Body of pancreas (tissue), 4 donors: Measurements from ENCODE around the gene FGF14. TPM values are rescaled to one million over a fixed set of nuclear protein-coding genes. Genes with fewer than 3 reads are reported as not detected.
A peak's percentile ranks its signal among the peaks of the same experiment; 100 is the strongest.

Experiments
- ATAC-seq: fragments of 150-250 bp; one replicate; pipeline ENCODE4 v1.9.1; 2016
- DNase-seq, 4 donors: peaks; one replicate each; pipeline ENCODE4 v3.0.0-alpha.2; 2019
- H3K27ac ChIP-seq, 4 donors: fragments of 200-600 bp; sonication (generic); 1 replicate in 3 of 4; 2 replicates in 1 of 4; pipeline versions ENCODE4 v1.5.1 to v1.6.1; 2016 to 2019; ENCODE audit warnings: mild to moderate bottlenecking in 1 of 4, mixed read lengths in 1 of 4, moderate library complexity in 1 of 4
- H3K27me3 ChIP-seq, 2 donors: fragments of 200-600 bp; sonication (generic); one replicate each; pipeline ENCODE4 v1.6.0; 2016; ENCODE audit warnings: mild to moderate bottlenecking in 1 of 2
- H3K36me3 ChIP-seq, 2 donors: fragments of 200-600 bp; sonication (generic); replicated peaks in 1 of 2; 2 replicates each; pipeline ENCODE4 v1.5.1; 2016; ENCODE audit warnings: low read depth in 2 of 2; ENCODE audit not compliant: insufficient read depth in 1 of 2
- H3K4me1 ChIP-seq: fragments of 200-600 bp; sonication (generic); one replicate; pipeline ENCODE4 v1.6.0; 2016
- H3K4me3 ChIP-seq, 2 donors: fragments of 200-600 bp; sonication (generic); 1 replicate in 1 of 2; 2 replicates in 1 of 2; pipeline ENCODE4 v1.5.1; 2016 to 2019
- H3K9me3 ChIP-seq, 3 donors: fragments of 200-600 bp; sonication (generic); 1 replicate in 2 of 3; 2 replicates in 1 of 3; pipeline ENCODE4 v1.5.1; 2016
- CTCF ChIP-seq, 7 experiments: fragments of 450-650 bp in 4 of 7; fragments of 200-600 bp in 3 of 7; sonication (generic) in 3 of 7; IDR thresholded peaks; one replicate each; pipeline ENCODE4 v1.5.1; 2016 to 2019; ENCODE audit warnings: antibody characterized with exemption in 7 of 7
- POLR2A ChIP-seq, 3 donors: fragments of 450-650 bp; IDR thresholded peaks; one replicate each; pipeline ENCODE4 v1.6.1; 2016; ENCODE audit warnings: antibody characterized with exemption in 3 of 3, mild to moderate bottlenecking in 2 of 3
- WGBS, 2 donors: methylation state at CpG; one replicate each; pipeline ENCODE4 v1.1.5; 2017; 5-methylcytosine and 5-hydroxymethylcytosine counted together
- intact Hi-C: fragments of 100-400 bp; cut with DNase I; formaldehyde crosslinking; loops from one replicate; pipeline ENCODE4 v1.15.1; 2023
- total RNA-seq, 2 donors: library from RNA; depleted of rRNA; stranded (reverse); fragments of >200 nt; gene quantifications; one replicate each; pipeline ENCODE4 v1.1.0, GENCODE V29; 2016

The FGF14 gene
- total RNA-seq, 2 donors from 2014 or later: under 0.01 to 0.52 TPM

- ATAC-seq (no peak), DNase-seq (peak in 1 of 4 donors; percentile 7)
- H3K27ac ChIP-seq: no peak overlapping the region
- H3K4me1 ChIP-seq: no peaks in the 10 kb centered on the region
- no peak overlapping the region for H3K4me3 ChIP-seq
- H3K27me3 ChIP-seq: no peaks in the 10 kb centered on the region
- TF ChIP-seq POLR2A (IDR thresholded peaks at IDR 0.05) (no peak), CTCF (IDR thresholded peaks at IDR 0.05) (no peak)
- H3K9me3 ChIP-seq: no peaks in the 10 kb centered on the region
- intact Hi-C loops: no loop called here
- no peaks in the 10 kb centered on the region for H3K36me3 ChIP-seq
- 72 to 77% methylated on average over 5 of the region's 5 CpGs for WGBS, 2 donors
These were observed 55.1 kb downstream of the FGF14 start for GRCh38 chr13:102346769-102347168.

- intact Hi-C loops: no loop called here
- DNase-seq (no peak), ATAC-seq (no peak)
- no peaks in the 10 kb centered on the region for H3K9me3 ChIP-seq
- no peak overlapping the region for H3K4me3 ChIP-seq
- no peaks in the 10 kb centered on the region for H3K4me1 ChIP-seq
- H3K27ac ChIP-seq: no peak overlapping the region
- TF ChIP-seq CTCF (IDR thresholded peaks at IDR 0.05) (no peak), POLR2A (IDR thresholded peaks at IDR 0.05) (no peak)
- no peaks in the 10 kb centered on the region for H3K27me3 ChIP-seq
- H3K36me3 ChIP-seq: no peaks in the 10 kb centered on the region
These were observed 57.4 kb downstream of the FGF14 start for GRCh38 chr13:102344410-102344809.

GRCh38 chr13:102333320-102334198 is 68.3 kb downstream of the FGF14 start:
- intact Hi-C loops: no loop called here
- Histone ChIP-seq H3K9me3 (no peaks in the 10 kb centered on the region), H3K4me3 (no peak overlapping the region), H3K27ac (no peak overlapping the region), H3K27me3 (no peaks in the 10 kb centered on the region), H3K4me1 (no peaks in the 10 kb centered on the region), H3K36me3 (no peaks in the 10 kb centered on the region)
- no peak for TF ChIP-seq POLR2A (IDR thresholded peaks at IDR 0.05)
- no peak for TF ChIP-seq CTCF (IDR thresholded peaks at IDR 0.05)
- no peak for DNase-seq
- 64% methylated on average over 7 to 8 of the region's 8 CpGs for WGBS, 2 donors
- no peak for ATAC-seq

- TF ChIP-seq POLR2A (IDR thresholded peaks at IDR 0.05) (no peak), CTCF (IDR thresholded peaks at IDR 0.05) (no peak)
- H3K4me1 ChIP-seq: no peaks in the 10 kb centered on the region
- no peak overlapping the region for H3K27ac ChIP-seq
- WGBS, 2 donors: 40 to 53% methylated on average over 1 of the region's 1 CpG
- H3K9me3 ChIP-seq: no peaks in the 10 kb centered on the region
- no peak overlapping the region for H3K4me3 ChIP-seq
- intact Hi-C loops: no loop called here
- DNase-seq: no peak
- H3K36me3 ChIP-seq: no peaks in the 10 kb centered on the region
- H3K27me3 ChIP-seq: no peaks in the 10 kb centered on the region
- ATAC-seq: no peak
These were observed 72.9 kb downstream of the FGF14 start for GRCh38 chr13:102328909-102329308.

GRCh38 chr13:102327119-102327617 is 74.7 kb downstream of the FGF14 start:
- no peak for DNase-seq
- no peaks in the 10 kb centered on the region for H3K9me3 ChIP-seq
- no peak for TF ChIP-seq CTCF (IDR thresholded peaks at IDR 0.05)
- WGBS, 2 donors: 64 to 75% methylated on average over 3 of the region's 3 CpGs
- H3K27me3 ChIP-seq: no peaks in the 10 kb centered on the region
- no peak overlapping the region for H3K27ac ChIP-seq
- no peak for ATAC-seq
- H3K36me3 ChIP-seq: no peaks in the 10 kb centered on the region
- intact Hi-C loops: no loop called here
- no peak overlapping the region for H3K4me3 ChIP-seq
- no peaks in the 10 kb centered on the region for H3K4me1 ChIP-seq
